Heart left ventricle (tissue), 13 donors: ENCODE data around the gene MEGF10.

Experiments
- POLR2A ChIP-seq, 2 donors: fragments of 450-650 bp; IDR thresholded peaks; one replicate each; pipeline ENCODE4 v1.6.1; 2017; ENCODE audit warnings: antibody characterized with exemption in 2 of 2, mild to moderate bottlenecking in 2 of 2, moderate library complexity in 2 of 2
- TF ChIP-seq, protein P1 (sequence below), 12 donors: fragments of 200-600 bp; sonication (generic) in 4 of 12; IDR thresholded peaks; one replicate each; pipeline versions ENCODE4 v1.5.0 to v1.8.0; 2018 to 2022; ENCODE audit warnings: antibody characterized with exemption in 12 of 12, mild to moderate bottlenecking in 5 of 12
- donor health status: ischemic (EF 13 %, LVEDD 7.1; RV severe dilation, severe dysfunction).
- donor health status: DM: no; HTN: yes; CAD: no.
- donor health status: DM: no; HTN: no; CAD: no.
- donor health status: ischemic (EF 25% LVEDD 6.9; RV normal size, moderate dysfunction).
- donor health status: ischemic (EF 25% LVEDD 5.7; RV mildly dilated, moderate dysfunction).
- donor health status: ischemic (EF 35%, LVEDD 5.7; RV mildly dilated, moderate dysfunction).
- donor health status: nonischemic (EF 11% LVEDD 7.7; RV severe dilation, severe dysfunction).
- donor health status: DM: yes; HTN: yes; CAD: no.
- donor health status: PGD.
- donor health status: ischemic (EF 29% LVEDD 5.4; RV normal size, mild dysfunction).
- donor health status: nonischemic (EF 23%, LVEDD 6.1; RV moderate dilation, normal function).

- TF ChIP-seq, protein P1, sequence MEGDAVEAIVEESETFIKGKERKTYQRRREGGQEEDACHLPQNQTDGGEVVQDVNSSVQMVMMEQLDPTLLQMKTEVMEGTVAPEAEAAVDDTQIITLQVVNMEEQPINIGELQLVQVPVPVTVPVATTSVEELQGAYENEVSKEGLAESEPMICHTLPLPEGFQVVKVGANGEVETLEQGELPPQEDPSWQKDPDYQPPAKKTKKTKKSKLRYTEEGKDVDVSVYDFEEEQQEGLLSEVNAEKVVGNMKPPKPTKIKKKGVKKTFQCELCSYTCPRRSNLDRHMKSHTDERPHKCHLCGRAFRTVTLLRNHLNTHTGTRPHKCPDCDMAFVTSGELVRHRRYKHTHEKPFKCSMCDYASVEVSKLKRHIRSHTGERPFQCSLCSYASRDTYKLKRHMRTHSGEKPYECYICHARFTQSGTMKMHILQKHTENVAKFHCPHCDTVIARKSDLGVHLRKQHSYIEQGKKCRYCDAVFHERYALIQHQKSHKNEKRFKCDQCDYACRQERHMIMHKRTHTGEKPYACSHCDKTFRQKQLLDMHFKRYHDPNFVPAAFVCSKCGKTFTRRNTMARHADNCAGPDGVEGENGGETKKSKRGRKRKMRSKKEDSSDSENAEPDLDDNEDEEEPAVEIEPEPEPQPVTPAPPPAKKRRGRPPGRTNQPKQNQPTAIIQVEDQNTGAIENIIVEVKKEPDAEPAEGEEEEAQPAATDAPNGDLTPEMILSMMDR (IDR thresholded peaks at IDR 0.05) = no peak
- no peak for TF ChIP-seq POLR2A (IDR thresholded peaks at IDR 0.05)
Measured at GRCh38 chr5:127433526-127433925, 142.9 kb downstream of the MEGF10 start.
